HepG2 (cell line): ENCODE measurements around the gene KDM5B. TPM values are rescaled to one million over a fixed set of nuclear protein-coding genes. Genes with fewer than 3 reads are reported as not detected.

Source experiments
- ATAC-seq: fragments of 200-7000 bp; cut with Tn5 transposase; 3 replicates; pipeline ENCODE4 v1.9.1; 2020; ENCODE audit warnings: mild to moderate bottlenecking, moderate library complexity
- Bru-seq: library from RNA; stranded (reverse); fragments of 400-500 nt; gene quantifications from one replicate; lab custom pipeline; 2021; lab: Mats Ljungman, UMichigan
- BruChase-seq, 2 experiments: library from RNA; stranded (reverse); fragments of 400-500 nt; gene quantifications; one replicate each; lab custom pipeline; 2021; lab: Mats Ljungman, UMichigan
- BruUV-seq: library from RNA; stranded (reverse); fragments of 400-500 nt; replicated peaks from 2 replicates; lab custom pipeline; 2021; lab: Mats Ljungman, UMichigan
- CTCF ChIA-PET: fragments of 300-600 bp; formaldehyde crosslinking; extraction: SDS; loops from one replicate; lab custom pipeline; 2021; ENCODE audit warnings: low total read pairs, inconsistent platforms, low intra/inter-chr PET ratio; lab: Yijun Ruan, JAX
- POLR2A ChIA-PET: fragments of 350-600 bp; sonication (Branson Sonifier 250); formaldehyde crosslinking; loops from one replicate; lab custom pipeline; 2020; ENCODE audit warnings: antibody characterized with exemption, inconsistent platforms; lab: Yijun Ruan, JAX
- DNase-seq: peaks from one replicate; pipeline ENCODE4 v3.0.0-alpha.2; 2015; ENCODE audit warnings: low spot score
- FAIRE-seq: peaks from 3 replicates; lab custom pipeline; 2011; peaks lifted over from hg19 to GRCh38; lab: Jason Lieb, UNC
- H2AFZ ChIP-seq: one replicate; pipeline ENCODE4 v1.6.1; 2011; ENCODE audit warnings: low read length, inconsistent platforms
- H3K27ac ChIP-seq: fragments of 300-600 bp; 3 replicates; pipeline ENCODE4 v1.8.0; 2011; ENCODE audit warnings: mixed run types, mild to moderate bottlenecking, mixed read lengths, low read length, inconsistent platforms; ENCODE audit not compliant: insufficient read depth; ENCODE audit errors: extremely low read length
- H3K27me3 ChIP-seq, 2 experiments: fragments of 200-600 bp in 1 of 2; 2 replicates in 1 of 2; 3 replicates in 1 of 2; pipeline versions ENCODE4 v1.6.0 to v1.8.0; 2011; ENCODE audit warnings: low read length in 2 of 2, mild to moderate bottlenecking in 2 of 2, moderate library complexity in 2 of 2, inconsistent platforms in 1 of 2; ENCODE audit not compliant: insufficient read depth in 2 of 2, control insufficient read depth in 1 of 2
- H3K36me3 ChIP-seq, 2 experiments: fragments of 200-600 bp in 1 of 2; replicated peaks in 1 of 2; 2 replicates in 1 of 2; 3 replicates in 1 of 2; pipeline versions ENCODE4 v1.5.1 to v1.8.0; 2011; ENCODE audit warnings: low read length in 2 of 2, inconsistent platforms in 1 of 2; ENCODE audit not compliant: insufficient read depth in 2 of 2, control insufficient read depth in 1 of 2
- H3K4me1 ChIP-seq: 2 replicates; pipeline ENCODE4 v1.5.1; 2012; ENCODE audit warnings: low read length, inconsistent platforms; ENCODE audit not compliant: insufficient read depth
- H3K4me2 ChIP-seq: 2 replicates; pipeline ENCODE4 v1.6.0; 2011; ENCODE audit warnings: low read depth, low read length, inconsistent platforms
- H3K4me3 ChIP-seq, 3 experiments: fragments of 200-600 bp in 1 of 3; sonication (generic), shearing (Covaris generic) in 1 of 3; replicated peaks in 1 of 3; 2 replicates each; pipeline ENCODE4 v1.5.1; 2011 to 2016; ENCODE audit warnings: low read length in 3 of 3, inconsistent platforms in 2 of 3, low read depth in 2 of 3, mild to moderate bottlenecking in 2 of 3, control low read depth in 1 of 3, mixed read lengths in 1 of 3; ENCODE audit not compliant: insufficient read depth in 1 of 3
- H3K79me2 ChIP-seq: one replicate; pipeline ENCODE4 v1.6.1; 2011; ENCODE audit warnings: low read length, inconsistent platforms; ENCODE audit not compliant: insufficient read depth
- H3K9ac ChIP-seq: 2 replicates; pipeline ENCODE4 v1.6.0; 2011; ENCODE audit warnings: mild to moderate bottlenecking, low read depth, low read length, inconsistent platforms; ENCODE audit not compliant: insufficient read depth
- H3K9me3 ChIP-seq: 2 replicates; pipeline ENCODE4 v1.5.1; 2012; ENCODE audit warnings: mild to moderate bottlenecking, low read length
- H4K20me1 ChIP-seq: 2 replicates; pipeline ENCODE4 v1.6.0; 2011; ENCODE audit warnings: inconsistent platforms, mild to moderate bottlenecking, low read length, moderate library complexity; ENCODE audit not compliant: insufficient read depth
- ARHGAP35 ChIP-seq: sonication (generic); formaldehyde crosslinking; IDR thresholded peaks from 2 replicates; pipeline ENCODE4 v1.9.0; 2022; ENCODE audit warnings: mild to moderate bottlenecking, inconsistent platforms, moderate library complexity, missing genetic modification reagents, borderline replicate concordance
- DRAP1 ChIP-seq: IDR thresholded peaks from 2 replicates; pipeline ENCODE4 v1.6.1; 2016; ENCODE audit warnings: missing genetic modification reagents, missing compliant biosample characterization
- KLF13 ChIP-seq: sonication (generic); formaldehyde crosslinking; IDR thresholded peaks from 2 replicates; pipeline ENCODE4 v1.4.0; 2020; ENCODE audit warnings: mild to moderate bottlenecking, missing genetic modification reagents
- MTA1 ChIP-seq: sonication (generic); formaldehyde crosslinking; IDR thresholded peaks from 2 replicates; pipeline ENCODE4 v1.4.0; 2020; ENCODE audit warnings: missing genetic modification reagents, mild to moderate bottlenecking, borderline replicate concordance
- NR2F1 ChIP-seq, 2 experiments: fragments of 450-650 bp in 1 of 2; formaldehyde crosslinking in 1 of 2; IDR thresholded peaks; 2 replicates each; pipeline versions ENCODE4 v1.5.0 to v1.6.1; 2016 to 2020; ENCODE audit warnings: mild to moderate bottlenecking in 1 of 2, missing compliant biosample characterization in 1 of 2, missing genetic modification reagents in 1 of 2, moderate library complexity in 1 of 2
- RAD21 ChIP-seq: fragments of 450-650 bp; formaldehyde crosslinking; IDR thresholded peaks from 2 replicates; pipeline ENCODE4 v1.5.0; 2020; ENCODE audit warnings: mild to moderate bottlenecking
- TFAP4 ChIP-seq: sonication (generic); IDR thresholded peaks from 2 replicates; pipeline ENCODE4 v1.6.1; 2016; ENCODE audit warnings: low read depth, borderline replicate concordance
- THAP11 ChIP-seq: IDR thresholded peaks from 2 replicates; pipeline ENCODE4 v1.6.1; 2016; ENCODE audit warnings: missing biosample characterization, missing genetic modification reagents
- ZFP36 ChIP-seq: fragments of 150-350 bp; IDR thresholded peaks from 2 replicates; pipeline ENCODE4 v1.6.1; 2018; ENCODE audit warnings: borderline replicate concordance, low read length, low read depth; ENCODE audit not compliant: partially characterized antibody
- ZNF496 ChIP-seq: sonication (generic); formaldehyde crosslinking; IDR thresholded peaks from 2 replicates; pipeline ENCODE4 v1.8.1; 2023; ENCODE audit warnings: mild to moderate bottlenecking, moderate library complexity, missing genetic modification reagents; ENCODE audit not compliant: insufficient replicate concordance
- ZNF644 ChIP-seq: IDR thresholded peaks from 2 replicates; pipeline ENCODE4 v1.6.1; 2016; ENCODE audit warnings: low read depth
- ZNF747 ChIP-seq: sonication (generic); formaldehyde crosslinking; IDR thresholded peaks from 2 replicates; pipeline ENCODE4 v1.8.1; 2023; ENCODE audit warnings: missing genetic modification reagents, mild to moderate bottlenecking, borderline replicate concordance
- WGBS: methylation state at CpG from one replicate; pipeline ENCODE4 v1.1.6; 2017; ENCODE audit warnings: low lambda C conversion rate; 5-methylcytosine and 5-hydroxymethylcytosine counted together
- in situ Hi-C: cut with HindIII; loops from 2 replicates; pipeline ENCODE4 v1.10.0; 2017; ENCODE audit warnings: low pct_unique_long_range_greater_than_20kb; ENCODE audit not compliant: extremely low pct_ligation_motif_present
- intact Hi-C: fragments of 100-400 bp; cut with micrococcal nuclease; formaldehyde crosslinking; loops from one replicate; pipeline ENCODE4 v1.10.0; 2022; ENCODE audit not compliant: unreplicated experiment
- long read RNA-seq, 2 experiments: library from RNA in 1 of 2; library from polyadenylated mRNA in 1 of 2; stranded (forward) in 1 of 2; unstranded in 1 of 2; transcript quantifications; one replicate each; pipeline ENCODE4 v2.0.0, GENCODE V29; 2019 to 2022
- polyA minus RNA-seq, 3 experiments: library from RNA; depleted of rRNA, polyadenylated mRNA; stranded (reverse); fragments of >200 nt; gene quantifications; 2 replicates each; pipeline ENCODE4 v1.2.3, GENCODE V29; 2011; ENCODE audit warnings: low replicate concordance in 1 of 3
- polyA plus RNA-seq, 8 experiments: library from polyadenylated mRNA; depleted of rRNA in 3 of 8; stranded (reverse) in 7 of 8; unstranded in 1 of 8; fragments of >200 nt; fragmentation: Illumina TruSeq in 4 of 8; extraction: Trizol in 4 of 8; gene quantifications; 2 replicates each; pipeline versions ENCODE4 v1.2.1 to v1.2.3, GENCODE V29; 2011 to 2016; ENCODE audit warnings: low read depth in 4 of 8, missing spikeins in 1 of 8, mixed read lengths in 1 of 8; ENCODE audit not compliant: insufficient read depth in 1 of 8
- total RNA-seq, 5 experiments: library from RNA; depleted of rRNA; stranded (reverse); fragments of >200 nt; fragmentation: Illumina TruSeq; extraction: Trizol; gene quantifications; 2 replicates each; pipeline ENCODE4 v1.2.3, GENCODE V29; 2016; ENCODE audit warnings: low read depth in 1 of 5
- TF ChIP-seq, protein P1 (sequence below): sonication (generic); formaldehyde crosslinking; IDR thresholded peaks from 2 replicates; pipeline ENCODE4 v1.4.0; 2020; ENCODE audit warnings: mild to moderate bottlenecking, missing genetic modification reagents

KDM5B gene
- total RNA-seq (2016; rRNA removed; fragmentation: Illumina TruSeq; extraction: Trizol), result 33.1 and 34.2 TPM in 2 replicates
- 19.5 and 20.3 TPM in 2 replicates for total RNA-seq (2016; cell fraction: cytosol; rRNA removed; fragmentation: Illumina TruSeq; extraction: Trizol; ENCODE audit: low read depth)
- total RNA-seq (2016; cell fraction: insoluble cytoplasmic fraction; rRNA removed; fragmentation: Illumina TruSeq; extraction: Trizol), result 29.8 and 31.9 TPM in 2 replicates
- total RNA-seq (2016; cell fraction: membrane; rRNA removed; fragmentation: Illumina TruSeq; extraction: Trizol), result 11.4 and 12.3 TPM in 2 replicates
- 54.3 and 61.2 TPM in 2 replicates for total RNA-seq (2016; cell fraction: nucleus; rRNA removed; fragmentation: Illumina TruSeq; extraction: Trizol)
- polyA plus RNA-seq (2011; rRNA removed), result 26.5 and 35.4 TPM in 2 replicates
- 22.1 and 28.3 TPM in 2 replicates for polyA plus RNA-seq (2011; cell fraction: cytosol; rRNA removed)
- 36.4 and 43.7 TPM in 2 replicates for polyA plus RNA-seq (2011; cell fraction: nucleus; rRNA removed)
- 26.9 and 31.1 TPM in 2 replicates for polyA plus RNA-seq (2012)
- polyA plus RNA-seq (2016; cell fraction: cytosol; fragmentation: Illumina TruSeq; extraction: Trizol; ENCODE audit: low read depth), result 0.63 and 1.1 TPM in 2 replicates
- 22.0 and 23.8 TPM in 2 replicates for polyA plus RNA-seq (2016; cell fraction: insoluble cytoplasmic fraction; fragmentation: Illumina TruSeq; extraction: Trizol; ENCODE audit: low read depth)
- 2.8 and 3.0 TPM in 2 replicates for polyA plus RNA-seq (2016; cell fraction: membrane; fragmentation: Illumina TruSeq; extraction: Trizol; ENCODE audit: low read depth)
- polyA plus RNA-seq (2016; cell fraction: nucleus; fragmentation: Illumina TruSeq; extraction: Trizol; ENCODE audit: insufficient read depth, low read depth), result 28.1 and 31.4 TPM in 2 replicates
- polyA minus RNA-seq (2011; rRNA and poly(A)+ RNA removed; ENCODE audit: low replicate concordance), result 24.8 and 71.2 TPM in 2 replicates
- polyA minus RNA-seq (2011; cell fraction: cytosol; rRNA and poly(A)+ RNA removed), result 58.9 and 59.9 TPM in 2 replicates
- 238 and 264 TPM in 2 replicates for polyA minus RNA-seq (2011; cell fraction: nucleus; rRNA and poly(A)+ RNA removed)
- percentile 84 among the genes with signal in this experiment for Bru-seq, nascent RNA
- BruChase-seq, experiment 1, labeled RNA remaining after a 6-hour chase, result percentile 81 among the genes with signal in this experiment
- BruChase-seq, experiment 2, labeled RNA remaining after a 2-hour chase, result percentile 84 among the genes with signal in this experiment
- long read RNA-seq, experiment 1, full-length matches to known transcripts, result 5 of 15 reads
- long read RNA-seq, experiment 1, partial matches to known transcripts, result 10 of 15 reads
- long read RNA-seq, experiment 1, other reads (novel, unspliced or antisense), result 0 of 15 reads
- long read RNA-seq, experiment 2, full-length matches to known transcripts, result 36 of 58 reads
- long read RNA-seq, experiment 2, partial matches to known transcripts, result 15 of 58 reads
- long read RNA-seq, experiment 2, other reads (novel, unspliced or antisense), result 7 of 58 reads

DNA sequence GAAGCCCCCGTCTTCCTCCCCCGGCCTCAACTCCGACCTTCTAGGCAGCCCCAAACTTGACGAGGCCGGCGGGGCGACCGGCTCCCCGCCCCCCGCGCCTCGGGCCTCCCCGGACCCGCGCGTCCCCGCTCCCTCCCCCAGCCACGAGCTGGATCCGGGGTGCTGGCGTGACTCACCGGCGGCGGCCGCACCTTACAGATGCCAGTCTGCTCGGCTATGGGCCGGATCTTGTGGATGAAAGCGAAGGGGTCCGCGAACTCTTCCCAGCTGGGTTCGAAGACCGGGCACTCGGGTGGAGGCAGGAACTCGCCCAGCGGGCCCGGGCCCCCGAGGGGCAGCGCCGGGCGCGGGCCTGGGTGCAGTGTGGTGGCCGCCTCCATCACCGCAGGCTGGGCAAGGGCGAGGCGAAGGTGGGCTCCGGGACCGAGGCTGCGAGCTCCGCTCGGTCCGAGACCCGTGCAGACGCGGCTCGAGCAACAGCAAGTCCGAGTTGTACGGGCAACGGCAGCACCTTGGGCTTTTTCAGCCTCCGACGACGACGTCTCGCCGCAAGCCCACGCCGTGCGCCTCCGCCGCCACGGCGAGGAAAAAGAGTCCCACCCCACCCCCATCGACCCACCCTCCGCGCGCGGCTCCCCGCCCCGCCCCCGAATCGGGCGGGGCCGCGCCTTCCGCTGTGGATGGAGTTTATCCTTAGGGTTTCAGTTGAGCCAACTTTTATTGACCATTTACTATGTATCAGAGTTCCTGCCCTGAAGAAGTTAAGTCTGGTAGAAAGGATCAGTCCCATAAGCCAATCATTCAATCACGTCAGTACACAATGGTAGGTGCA lies at the start of gene KDM5B:
KDM5B (minus strand) TSS at position 496 of the 832 bp plus-strand sequence; CDS start at position 380, 116 bp downstream.
- H3K9ac ChIP-seq, result peak within 1 kb of the TSS; percentile 81
- peak within 1 kb of the TSS; percentile 59 for H3K27ac ChIP-seq
- CTCF ChIA-PET, result no interaction called here
- peak within 1 kb of the TSS; percentile 96 for H3K4me2 ChIP-seq
- H3K4me3 ChIP-seq, result peak within 1 kb of the TSS; percentile 82 to 97 (median 97)
- WGBS, result under 1% methylated on average over 8 of the region's 84 CpGs
- POLR2A ChIA-PET, result interaction anchor here (0.5 to 1.3 kb wide), 9 partner anchors 12 to 199 kb away, joined by 3 to 29 read pairs (median 4); partner anchors contain the start of gene RABIF
- intact Hi-C loops (no loop called here), in situ Hi-C loops (no loop called here)
- H3K79me2 ChIP-seq, result peaks cover 46% of the 10 kb centered on the region
- DNase-seq (peak; percentile 7), FAIRE-seq (no peak), ATAC-seq (peak; percentile 30)
- peaks cover 26% of the 10 kb centered on the region for H4K20me1 ChIP-seq
- H3K27me3 ChIP-seq, result no peaks in the 10 kb centered on the region; a peak in 1 of 5 replicates
- peak within 1 kb of the TSS; percentile 66 for H2AFZ ChIP-seq
- peaks cover 70% of the 10 kb centered on the region for H3K4me1 ChIP-seq
- no TSS peak for BruUV-seq
- H3K9me3 ChIP-seq, result no peaks in the 10 kb centered on the region
- H3K36me3 ChIP-seq, result no peaks in the 10 kb centered on the region
- TF ChIP-seq ARHGAP35 (CRISPR knock-in tag) (peak; percentile 56; the same call in 1 of the 2 replicates), DRAP1 (CRISPR knock-in tag) (peak; percentile 94), ZFP36 (no peak), ZNF644 (CRISPR knock-in tag) (no peak), MTA1 (CRISPR knock-in tag) (peak; percentile 81; the same call in 1 of the 2 replicates), RAD21 (CRISPR knock-in tag) (peak; percentile 12; the same call in 1 of the 2 replicates), THAP11 (CRISPR knock-in tag) (peak; percentile 76; the same call in 1 of the 2 replicates), TFAP4 (peak; percentile 93), ZNF496 (no peak), KLF13 (CRISPR knock-in tag) (no peak), NR2F1 (CRISPR knock-in tag; IDR thresholded peaks at IDR 0.05) (no peak), ZNF747 (0 out of 2 replicates have a peak, but pooled peaks have one; percentile 22)
- TF ChIP-seq, protein P1, sequence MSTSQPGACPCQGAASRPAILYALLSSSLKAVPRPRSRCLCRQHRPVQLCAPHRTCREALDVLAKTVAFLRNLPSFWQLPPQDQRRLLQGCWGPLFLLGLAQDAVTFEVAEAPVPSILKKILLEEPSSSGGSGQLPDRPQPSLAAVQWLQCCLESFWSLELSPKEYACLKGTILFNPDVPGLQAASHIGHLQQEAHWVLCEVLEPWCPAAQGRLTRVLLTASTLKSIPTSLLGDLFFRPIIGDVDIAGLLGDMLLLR (CRISPR knock-in tag), result no peak
